AG09309 (cell line): ENCODE measurements around the gene SLC2A6.

Experiments
- DNase-seq: peaks from one replicate; pipeline ENCODE4 v3.0.0-alpha.2; 2010; ENCODE audit warnings: low read depth
- H3K4me3 ChIP-seq: 2 replicates; pipeline ENCODE4 v1.5.1; 2011; ENCODE audit warnings: mild to moderate bottlenecking, low read depth, low read length, moderate library complexity; ENCODE audit not compliant: control insufficient read depth
- CTCF ChIP-seq: IDR thresholded peaks from 2 replicates; pipeline ENCODE4 v1.5.1; 2011; ENCODE audit warnings: mild to moderate bottlenecking, low read depth, low read length, inconsistent platforms; ENCODE audit not compliant: insufficient read depth, control insufficient read depth; ENCODE audit errors: missing control alignments

The SLC2A6 gene

DNA sequence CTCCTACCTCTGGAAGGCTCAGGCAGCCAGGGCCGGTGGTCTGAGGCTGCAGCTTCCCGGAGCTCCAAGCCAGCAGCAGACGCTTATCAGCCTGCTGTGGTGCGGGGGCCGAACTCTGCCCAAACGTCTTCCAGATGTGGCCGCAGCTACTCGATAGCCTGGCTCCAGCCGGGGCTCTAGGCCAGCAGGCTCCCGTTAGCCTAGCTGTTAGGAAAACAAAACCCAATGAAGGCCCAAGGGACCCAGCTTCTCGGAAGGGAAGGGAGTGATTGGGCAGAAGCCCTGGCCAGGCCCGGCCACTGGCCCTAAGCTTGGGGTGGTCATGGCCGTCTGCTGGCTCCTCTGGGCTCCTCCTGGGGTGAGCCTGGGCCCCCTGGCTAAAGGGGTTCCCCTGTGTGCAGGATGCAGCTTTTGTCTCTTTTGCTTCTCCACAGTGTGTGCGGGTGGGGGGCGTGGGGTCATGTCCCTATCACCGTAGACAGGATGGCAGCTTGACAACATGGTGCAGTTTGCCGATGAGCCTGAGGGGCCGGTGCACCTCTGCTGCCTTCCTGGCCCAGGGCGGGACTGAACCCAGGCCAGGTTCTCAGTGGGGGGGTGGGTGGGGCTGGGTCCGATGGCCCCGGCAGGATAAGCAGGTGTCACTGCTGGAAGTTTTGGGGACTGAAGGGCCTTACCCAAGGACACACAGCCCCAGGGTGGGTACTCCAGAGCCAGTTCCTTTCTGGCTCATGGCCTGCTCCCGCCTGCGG, 27.2 kb upstream of the SLC2A6 start:
- DNase-seq, result peak; percentile 23
- no peak for TF ChIP-seq CTCF
- H3K4me3 ChIP-seq, result no peak overlapping the region

GRCh38 chr9:133505186-133505830, 26.4 kb upstream of the SLC2A6 start:
- DNase-seq, result no peak
- TF ChIP-seq CTCF, result no peak
- H3K4me3 ChIP-seq, result no peak overlapping the region

DNA sequence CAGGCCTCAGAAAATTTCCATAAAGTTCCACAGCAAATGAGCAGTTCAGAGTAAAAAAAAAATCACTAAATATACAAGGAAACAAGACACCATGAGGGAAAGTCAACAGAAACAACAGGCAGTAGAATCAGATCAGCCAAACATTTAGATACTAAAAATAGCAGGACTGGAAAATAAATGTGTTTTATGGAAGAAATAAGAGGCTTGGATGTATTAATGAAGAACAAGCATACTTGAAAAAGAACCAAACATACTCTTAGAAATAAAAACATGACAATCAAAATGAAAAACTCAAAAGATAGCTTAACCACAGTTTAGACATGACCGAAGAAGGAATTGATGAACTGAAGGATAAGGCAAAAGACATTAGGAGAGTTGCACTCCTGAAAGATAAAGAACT, 23.2 kb upstream of the SLC2A6 start:
- DNase-seq, result no peak
- H3K4me3 ChIP-seq, result no peak overlapping the region
- TF ChIP-seq CTCF, result no peak

- no peak for TF ChIP-seq CTCF
- no peak for DNase-seq
- no peak overlapping the region for H3K4me3 ChIP-seq
These were observed 21.0 kb upstream of the SLC2A6 start for GRCh38 chr9:133499892-133500270.

DNA sequence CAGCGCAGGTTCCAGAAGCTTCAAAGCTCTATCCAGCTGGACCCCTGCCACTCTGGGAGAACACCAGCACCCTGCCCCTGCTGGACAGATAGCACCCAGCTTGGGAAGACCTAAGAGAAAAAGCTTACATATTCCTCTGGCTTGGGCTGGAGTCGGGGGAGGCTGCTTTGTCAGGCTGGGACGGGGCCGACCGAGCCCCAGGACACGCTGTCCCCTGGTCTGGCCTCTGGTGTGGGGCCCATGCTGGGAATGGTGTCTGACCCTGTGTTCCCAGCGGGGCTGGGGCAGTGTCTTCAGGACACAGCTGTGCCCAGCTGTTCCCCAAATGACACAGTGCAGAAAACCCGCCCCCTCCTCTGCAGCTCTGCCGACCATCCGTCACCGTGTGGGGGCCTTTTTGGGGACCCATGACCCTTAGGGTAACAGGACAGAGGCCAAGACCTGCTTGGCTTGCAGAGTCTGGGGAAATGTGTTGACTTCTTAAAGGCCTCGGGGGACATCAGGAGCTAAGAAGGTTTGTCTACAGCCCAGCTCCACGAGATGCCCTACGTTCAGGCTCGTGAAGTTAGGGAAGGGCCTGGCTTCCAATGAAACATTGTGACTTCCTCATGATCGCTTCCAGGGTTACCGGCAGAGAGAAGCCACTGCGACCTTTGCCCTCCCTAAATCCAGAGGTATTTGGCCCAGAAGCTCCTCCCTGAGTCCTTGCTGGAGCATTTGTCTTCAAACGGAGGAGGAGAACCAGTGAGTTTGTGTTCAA, 20.4 kb upstream of the SLC2A6 start:
- DNase-seq, result no peak
- no peak overlapping the region for H3K4me3 ChIP-seq
- TF ChIP-seq CTCF, result no peak

- no peak for DNase-seq
- TF ChIP-seq CTCF, result no peak
- no peak overlapping the region for H3K4me3 ChIP-seq
These were observed 18.3 kb upstream of the SLC2A6 start for GRCh38 chr9:133496861-133497842.
